CD4-positive, alpha-beta T cell treated with Interleukin-4 for 1 hour (primary cell): ENCODE data around the gene VAMP5.
"Not testable (repeated sequence)": the region's sequence is repeated elsewhere in the genome, so short reads cannot be mapped to it uniquely, and the experiment has no call there.

Experiments used
- DNase-seq, 2 donors: peaks; one replicate each; pipeline ENCODE4 v3.0.0-alpha.2; 2020 to 2022

The VAMP5 gene

DNA sequence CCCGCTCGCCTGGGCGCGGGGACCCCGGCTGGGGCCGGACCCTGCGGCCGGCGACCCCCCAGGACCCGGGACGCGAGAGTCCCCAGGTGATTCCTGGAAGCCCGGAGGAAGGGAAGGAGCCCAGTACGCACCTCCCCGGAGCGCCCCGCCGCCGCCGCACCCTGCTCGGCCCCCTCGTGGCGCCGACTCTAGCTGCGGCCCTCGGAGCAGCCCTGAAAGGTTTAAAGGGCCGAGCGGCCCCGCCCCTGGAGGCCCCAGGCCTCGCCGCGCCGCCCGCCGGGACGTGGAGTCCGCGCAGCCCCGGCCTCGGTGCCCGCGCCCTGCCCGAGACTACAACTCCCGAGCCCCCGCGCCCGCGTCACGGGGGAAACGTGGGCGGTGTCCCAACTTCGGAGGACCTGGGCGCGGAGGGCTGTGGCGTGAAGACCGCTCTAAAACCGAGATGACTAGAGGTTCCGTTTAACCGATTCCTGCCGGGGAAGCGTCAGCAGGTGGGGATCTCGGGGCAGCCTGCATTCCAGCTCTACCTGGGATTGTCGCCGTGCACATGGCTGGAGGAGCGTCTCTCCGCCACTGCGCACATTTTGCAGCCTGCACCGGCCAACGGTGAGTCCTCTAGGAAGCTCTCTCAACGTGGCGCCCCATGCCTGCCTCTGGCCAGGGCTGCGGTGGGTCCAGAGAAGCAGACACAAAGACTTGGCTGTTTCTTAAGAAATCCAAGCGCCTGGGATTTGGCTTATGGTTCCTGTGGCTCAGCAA, 18.4 kb downstream of the VAMP5 start, which contains the start of gene TMEM150A:
TMEM150A (minus strand) TSS at position 223 of the 759 bp plus-strand sequence. CDS start 750 bp downstream, outside the sequence.
- DNase-seq, result peak; percentile 89 to 90

DNA sequence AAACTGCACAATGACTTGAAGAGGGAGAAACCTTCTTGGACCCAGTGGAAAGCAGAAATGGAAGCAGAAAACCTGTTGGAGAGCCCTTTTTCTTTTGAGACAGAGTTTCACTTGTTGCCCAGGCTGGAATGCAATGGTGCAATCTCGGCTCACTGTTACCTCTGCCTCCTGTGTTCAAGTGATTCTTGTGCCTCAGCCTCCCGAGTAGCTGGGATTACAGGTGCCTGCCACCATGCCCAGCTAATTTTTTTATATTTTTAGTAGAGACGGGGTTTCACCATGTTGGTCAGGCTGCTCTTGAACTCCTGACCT, 19.9 kb downstream of the VAMP5 start:
- DNase-seq, result not testable (repeated sequence)

DNA sequence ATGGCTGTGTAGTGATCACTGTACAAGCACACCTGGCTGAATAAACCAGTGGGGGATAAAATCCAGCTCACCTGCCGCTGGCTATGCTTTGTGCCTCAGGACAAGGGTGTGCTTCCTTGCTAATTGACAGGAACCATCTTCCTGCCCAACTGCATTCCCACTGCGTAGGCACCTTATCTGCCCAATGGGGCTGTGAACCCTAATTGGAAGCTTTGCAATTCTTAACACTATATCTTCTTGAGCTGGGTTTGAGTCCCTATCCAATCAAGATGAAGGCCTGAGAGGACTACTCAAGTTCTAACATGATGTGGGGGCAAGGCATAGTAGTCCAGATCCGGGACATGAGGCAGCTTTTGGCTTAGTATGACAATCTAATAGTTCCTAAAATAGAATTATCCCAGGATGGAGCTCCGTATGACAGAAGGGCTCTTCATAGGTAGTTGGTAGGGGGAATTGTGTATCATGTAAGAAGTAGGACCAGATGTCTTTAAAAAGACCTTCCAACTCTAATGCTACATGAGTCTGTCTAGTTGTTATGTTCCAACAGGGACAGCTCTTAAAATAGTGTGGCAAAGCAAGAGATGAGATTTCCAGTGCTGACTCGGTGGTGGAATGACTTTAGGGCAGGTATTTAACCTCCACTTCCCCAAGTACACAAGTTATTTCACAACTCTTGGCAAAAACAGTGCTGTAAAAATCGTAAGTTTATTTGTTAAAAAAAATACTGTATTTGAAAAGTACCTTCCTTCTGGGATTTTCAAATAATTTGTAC, 20.5 kb downstream of the VAMP5 start:
- no peak for DNase-seq

DNA sequence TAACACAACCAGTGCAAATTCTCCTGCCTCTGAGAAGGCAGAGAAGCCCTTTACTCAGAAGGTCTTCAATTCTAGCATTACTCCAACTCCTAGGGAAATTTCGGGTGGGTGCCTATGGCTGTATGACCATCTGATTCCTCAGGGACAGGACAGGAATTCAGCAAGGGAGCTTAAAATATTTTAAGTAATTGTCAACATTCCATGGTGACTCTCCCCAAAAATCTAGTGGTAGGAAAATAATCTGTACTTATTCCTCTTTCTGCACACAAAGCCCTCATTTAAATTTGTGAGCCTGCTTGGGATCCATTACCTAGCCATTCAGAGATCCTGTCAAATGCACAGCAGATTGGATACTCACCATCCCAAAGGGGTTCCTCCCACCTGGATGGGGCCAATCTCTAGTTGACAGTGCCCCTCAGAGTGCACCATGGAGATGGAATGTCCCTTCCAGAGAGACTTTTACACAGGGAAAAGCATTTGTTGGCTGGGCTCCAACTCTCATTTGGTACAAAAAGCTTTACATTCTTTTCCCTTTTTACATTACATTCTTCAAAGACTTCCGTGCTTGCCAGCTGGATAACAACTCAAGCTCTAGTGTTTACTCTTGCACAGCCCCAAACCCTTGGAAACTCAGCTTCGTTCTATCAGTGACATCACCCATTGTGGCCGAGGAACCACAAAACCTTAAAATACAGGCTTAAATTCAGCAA, 21.3 kb downstream of the VAMP5 start:
- DNase-seq, result no peak

DNA sequence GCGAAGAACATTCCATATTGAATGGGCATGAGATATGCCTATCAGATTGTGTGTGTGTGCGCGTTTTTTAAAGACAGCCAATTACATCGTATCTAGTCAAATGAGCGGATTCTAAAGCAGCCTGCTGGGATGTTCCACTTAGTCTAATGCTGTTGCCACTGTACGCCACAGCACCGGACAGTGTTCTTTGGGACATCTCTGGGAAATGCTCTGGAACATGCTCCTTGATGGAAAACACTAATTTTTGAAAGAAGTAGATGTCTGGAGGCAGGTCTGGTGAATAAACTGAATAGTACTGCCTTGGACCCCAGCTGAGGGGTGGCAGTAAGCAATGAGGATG, 21.9 kb downstream of the VAMP5 start:
- no peak for DNase-seq

DNA sequence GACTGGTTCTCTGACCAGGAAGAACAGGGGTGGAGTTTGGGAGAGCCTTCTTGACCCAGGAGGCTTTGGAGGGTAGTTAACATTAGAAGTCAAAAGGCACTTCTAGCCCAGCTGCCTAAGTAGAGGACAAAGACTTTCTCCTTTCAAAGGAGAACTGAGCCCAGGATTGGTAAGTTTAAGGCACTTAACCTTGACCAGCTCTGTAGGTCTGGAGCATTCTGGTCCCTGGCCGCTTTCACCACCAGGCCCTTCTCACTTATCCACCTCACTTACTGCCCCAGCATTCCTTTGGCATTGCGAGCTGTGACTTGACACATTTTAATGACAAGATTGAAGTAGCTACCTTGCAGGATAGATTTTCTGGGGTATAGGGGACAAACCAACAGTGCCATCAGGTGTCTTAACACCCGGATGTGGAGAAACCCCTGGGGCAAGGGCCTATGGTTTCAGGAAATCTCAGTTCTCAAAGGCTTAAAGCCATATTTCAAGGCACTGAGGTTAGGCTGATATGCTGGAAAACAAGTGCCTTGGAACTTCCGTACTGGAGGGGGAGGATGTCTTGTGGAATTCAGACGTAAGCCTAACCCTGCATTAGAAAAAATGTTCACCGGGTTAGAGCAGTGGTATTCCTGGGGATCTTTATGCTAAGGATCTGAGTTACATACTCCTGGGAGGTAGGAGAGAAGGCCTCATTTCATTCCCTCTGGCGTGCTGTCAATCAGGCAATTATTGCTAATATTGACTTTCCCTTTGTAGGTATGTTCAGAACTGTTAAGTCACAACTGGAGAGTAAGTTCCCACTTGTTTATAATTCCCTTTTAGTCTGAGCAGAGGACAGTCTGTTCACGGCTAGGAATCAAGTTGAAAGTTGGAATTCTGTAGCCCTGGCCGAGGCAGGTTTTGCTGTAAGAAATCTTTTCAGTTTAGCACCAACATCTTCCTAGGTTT, 23.3 kb downstream of the VAMP5 start:
- DNase-seq, result no peak

DNA sequence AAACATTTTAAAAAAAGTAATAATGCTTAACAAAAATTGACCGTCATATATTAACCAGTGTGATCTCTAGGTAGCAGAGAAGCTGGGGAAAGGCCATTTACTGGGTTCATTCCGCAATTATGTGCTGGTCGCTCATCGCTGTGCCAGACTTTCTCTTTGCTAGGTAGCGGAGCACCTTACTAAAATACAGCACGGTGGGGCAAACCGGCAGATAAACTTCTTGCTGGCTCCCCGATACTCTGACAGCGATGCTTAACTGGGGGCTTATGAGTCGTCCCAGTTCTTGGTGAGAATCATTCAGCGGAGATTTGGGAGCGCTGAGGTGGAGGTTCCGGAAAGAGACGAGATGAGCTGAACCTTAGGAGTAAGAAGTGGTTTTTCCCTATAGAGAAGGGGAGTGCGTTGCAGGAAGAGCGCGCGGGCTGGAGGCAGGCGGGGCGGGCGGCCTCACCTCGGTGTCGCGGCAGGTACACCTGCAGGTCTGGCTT, 27.0 kb downstream of the VAMP5 start:
- no peak for DNase-seq

DNA sequence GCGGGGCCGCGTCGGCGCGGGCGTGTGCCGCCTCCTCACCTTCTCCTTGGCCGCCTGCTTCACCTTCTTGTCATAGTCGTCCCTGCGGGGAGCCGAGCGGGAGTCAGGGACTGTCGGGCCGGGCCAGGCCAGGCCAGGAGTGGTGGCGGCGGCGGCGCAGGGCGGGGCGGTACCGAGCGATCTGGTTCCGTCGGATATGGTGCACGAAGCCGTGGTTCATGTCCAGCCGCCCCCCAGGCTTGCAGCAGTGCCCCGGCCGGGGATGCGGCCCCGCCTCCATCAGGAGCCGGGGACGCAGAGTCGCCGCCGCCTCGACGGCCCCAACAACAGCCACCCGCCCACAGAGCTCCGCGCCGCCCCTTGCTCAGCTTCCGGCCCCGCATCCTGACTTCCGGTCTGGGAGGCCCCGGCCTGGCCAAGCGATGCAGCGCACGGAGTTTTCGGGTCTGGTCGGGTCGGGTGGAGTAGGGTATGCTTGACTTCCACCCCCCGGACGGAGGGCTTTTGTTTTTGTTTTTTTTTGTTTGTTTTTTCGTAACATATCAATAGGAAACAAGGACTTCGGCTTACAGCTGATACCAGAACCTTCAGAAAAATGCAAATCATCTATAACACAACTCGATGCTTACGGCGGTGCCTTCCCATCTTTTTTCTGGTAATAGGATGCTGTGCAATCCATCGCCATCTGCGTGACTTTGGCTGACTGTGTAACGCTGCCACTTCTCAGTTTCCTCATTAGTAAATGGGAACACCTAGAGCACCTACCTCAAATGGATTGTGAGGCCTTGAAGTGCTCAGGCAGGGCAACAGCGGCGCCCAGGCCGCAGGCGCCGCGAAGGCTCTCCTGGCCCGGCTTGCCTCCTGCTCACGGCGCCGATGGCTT, 27.7 kb downstream of the VAMP5 start, which contains the start of gene C2orf68:
C2orf68 (minus strand) TSS at position 362 of the 883 bp plus-strand sequence; CDS start at position 280, 82 bp downstream.
- DNase-seq, result peak; percentile 84

DNA sequence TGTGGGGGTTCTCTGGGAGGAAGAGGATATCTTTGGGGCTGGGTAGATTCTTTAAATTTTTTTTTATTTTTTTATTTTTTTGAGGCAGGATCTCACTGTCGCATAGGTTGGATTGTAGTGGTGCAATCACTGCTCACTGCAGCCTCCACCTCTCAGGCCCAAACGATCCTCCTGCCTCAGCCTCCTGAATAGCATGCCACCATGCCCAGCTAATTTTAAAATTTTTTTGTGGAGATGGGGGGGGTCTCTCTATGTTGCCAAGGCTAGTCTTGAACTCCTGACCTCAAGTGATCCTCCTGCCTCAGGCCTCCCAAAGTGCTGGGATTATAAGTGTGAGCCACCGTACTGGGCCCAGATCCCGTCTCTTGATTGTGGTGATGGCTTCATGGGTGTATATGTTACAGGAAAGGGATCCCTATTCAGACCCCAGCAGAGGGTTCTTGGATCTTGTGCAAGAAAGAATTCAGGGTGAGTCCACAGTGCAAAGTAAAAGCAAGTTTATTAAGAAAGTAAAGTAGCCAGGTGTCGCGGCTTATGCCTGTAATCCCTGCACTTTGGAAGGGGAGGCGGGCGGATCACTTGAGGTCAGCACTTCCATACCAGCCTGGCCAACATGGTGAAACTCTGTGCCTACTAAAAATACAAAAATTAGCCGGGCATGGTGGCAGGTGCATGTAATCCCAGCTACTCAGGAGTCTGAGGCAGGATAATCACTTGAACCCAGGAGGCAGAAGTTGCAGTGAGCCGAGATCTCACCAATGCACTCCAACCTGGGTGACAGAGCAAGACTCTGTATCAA, 29.7 kb downstream of the VAMP5 start:
- no peak for DNase-seq

DNA sequence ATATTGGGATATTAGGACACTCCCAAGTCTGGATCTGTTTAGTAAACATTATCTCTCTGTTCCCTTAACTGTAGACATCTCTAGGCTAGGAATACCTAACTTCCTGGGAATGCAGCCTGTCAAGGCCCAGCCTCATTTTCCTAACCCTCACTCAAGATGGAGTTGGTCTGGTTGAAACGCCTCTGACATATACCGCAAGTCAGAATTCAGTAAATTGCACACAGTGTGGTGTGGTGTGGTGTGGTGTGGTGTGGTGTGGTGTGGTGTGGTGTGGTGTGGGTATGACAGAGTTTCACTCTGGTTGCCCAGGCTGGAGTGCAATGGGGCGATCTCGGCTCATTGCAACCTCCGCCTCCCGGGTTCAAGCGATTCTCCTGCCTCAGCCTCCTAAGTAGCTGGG, 30.5 kb downstream of the VAMP5 start:
- not testable (repeated sequence) for DNase-seq

DNA sequence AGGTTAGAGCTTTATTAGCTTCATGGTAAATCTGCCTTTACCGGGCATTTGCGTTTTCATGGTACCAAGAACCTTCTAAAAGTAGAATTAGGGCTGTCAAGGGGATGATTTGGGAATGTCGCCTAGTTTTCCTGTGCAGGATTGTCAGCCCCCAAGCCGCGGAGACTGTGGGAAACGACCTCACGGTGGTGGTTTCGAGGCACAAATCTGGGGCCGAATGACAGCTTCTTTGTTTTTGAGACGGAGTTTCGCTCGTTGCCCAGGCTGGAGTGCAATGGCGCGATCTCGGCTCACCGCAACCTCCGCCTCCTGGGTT, 31.1 kb downstream of the VAMP5 start:
- DNase-seq, result no peak

DNA sequence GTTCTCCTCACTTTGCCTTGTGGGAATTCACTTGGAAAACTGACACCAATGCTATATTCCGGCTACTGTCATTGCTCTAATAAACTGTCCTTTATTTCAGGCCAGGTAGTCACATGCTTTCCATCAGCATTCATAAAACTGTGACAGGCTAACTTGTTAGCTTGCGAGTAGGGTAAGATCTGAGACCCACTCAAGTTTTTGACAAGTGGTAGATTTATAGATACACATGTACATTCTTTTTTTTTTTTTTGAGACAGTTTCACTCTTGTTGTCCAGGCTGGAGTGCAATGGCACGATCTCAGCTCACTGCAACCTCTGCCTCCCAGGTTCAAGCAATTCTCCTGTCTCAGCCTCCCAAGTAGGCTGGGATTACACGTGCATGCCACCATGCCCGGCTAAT, 33.5 kb downstream of the VAMP5 start:
- not testable (repeated sequence) for DNase-seq

DNA sequence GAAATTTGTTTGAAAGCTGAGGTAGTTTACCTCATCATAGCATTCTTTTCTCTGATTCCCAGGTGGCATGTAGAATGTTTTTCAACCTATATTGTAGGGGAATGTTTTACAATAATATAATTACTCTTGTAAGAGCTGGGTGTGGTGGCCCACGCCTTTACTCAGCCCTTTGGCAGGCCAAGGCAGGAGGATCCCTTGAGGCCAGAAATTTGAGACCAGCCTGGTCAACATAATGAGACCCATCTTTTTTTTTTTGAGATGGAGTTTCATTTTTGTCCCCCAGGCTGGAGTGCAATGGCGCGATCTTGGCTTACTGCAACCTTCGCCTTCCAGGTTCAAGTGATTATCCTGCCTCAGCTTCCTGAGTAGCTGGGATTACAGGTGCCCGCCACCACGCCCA, 35.4 kb downstream of the VAMP5 start:
- DNase-seq, result no peak

DNA sequence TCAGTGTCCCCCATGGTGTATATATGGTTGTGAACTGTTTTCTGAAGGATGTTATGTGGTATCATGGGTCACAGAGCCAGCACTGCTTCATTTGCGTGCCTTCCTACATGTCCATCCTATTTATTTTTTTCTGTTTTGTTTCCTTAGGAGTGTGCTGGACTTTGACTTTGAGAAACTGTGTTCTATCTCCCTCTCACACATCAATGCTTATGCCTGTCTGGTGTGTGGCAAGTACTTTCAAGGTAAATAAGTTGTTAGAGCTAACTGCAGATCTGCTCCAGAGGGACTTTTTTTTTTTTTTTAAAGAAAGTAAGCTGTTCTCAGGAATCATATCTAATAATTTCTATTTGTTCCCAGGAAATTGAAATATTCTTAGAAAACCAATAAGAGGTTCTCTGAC, 37.1 kb downstream of the VAMP5 start:
- no peak for DNase-seq

DNA sequence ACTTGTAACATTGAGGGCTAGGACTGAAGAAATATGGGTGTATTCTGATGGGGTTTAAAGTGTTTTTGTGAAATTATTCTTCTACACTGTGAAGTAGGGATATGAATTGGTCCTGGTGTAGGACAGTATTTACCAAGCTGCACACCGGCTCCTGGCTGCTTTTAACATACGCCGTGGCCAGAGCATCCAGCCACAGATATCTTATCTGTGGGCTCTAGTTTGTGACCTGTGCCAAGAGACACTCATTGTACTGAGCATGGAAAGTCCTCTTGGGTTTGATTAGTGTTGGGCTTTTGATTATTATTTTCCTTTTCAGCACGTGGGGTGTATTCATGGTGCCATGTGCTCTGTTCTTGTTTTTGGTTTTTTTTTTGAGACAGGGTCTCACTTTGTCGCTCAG, 39.8 kb downstream of the VAMP5 start:
- no peak for DNase-seq

DNA sequence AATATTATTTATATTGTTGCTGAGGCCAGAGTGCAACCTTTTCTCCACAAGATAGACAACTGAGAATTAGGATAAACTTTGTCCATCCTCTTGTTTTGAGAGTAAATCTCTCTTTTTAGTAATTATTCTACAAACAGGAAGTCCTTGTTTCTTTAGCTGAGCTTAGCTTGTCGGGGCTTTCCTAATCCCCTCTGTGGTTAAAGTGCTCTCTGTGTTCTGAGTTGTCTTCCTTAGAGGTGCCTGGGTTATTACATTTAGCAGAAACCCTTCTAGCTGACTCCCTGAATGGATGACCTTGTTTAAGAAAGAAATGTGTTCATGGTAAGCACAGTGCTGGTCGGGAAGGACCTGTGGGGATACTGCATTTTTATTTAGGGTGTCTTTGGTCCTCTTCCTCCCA, 44.4 kb downstream of the VAMP5 start:
- DNase-seq, result no peak

DNA sequence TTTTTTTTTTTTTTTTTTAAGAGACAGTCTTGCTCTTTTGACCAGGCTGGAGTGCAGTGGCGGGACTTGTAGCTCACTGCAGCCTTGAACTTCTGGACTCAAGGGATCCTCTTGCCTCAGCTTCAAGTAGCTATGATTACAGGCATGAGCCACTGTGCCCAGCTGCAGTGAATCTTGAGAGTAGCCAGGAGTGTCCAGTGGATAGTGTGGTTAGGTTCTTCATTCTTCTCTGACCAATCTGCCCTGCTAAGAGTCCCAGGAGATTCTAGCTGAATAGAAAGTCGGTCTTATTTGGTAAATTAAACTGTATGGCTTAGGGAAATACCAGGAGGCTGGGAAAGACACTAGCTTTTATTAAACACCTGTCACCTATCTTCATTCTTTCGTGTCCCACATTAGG, 47.1 kb downstream of the VAMP5 start:
- no peak for DNase-seq

DNA sequence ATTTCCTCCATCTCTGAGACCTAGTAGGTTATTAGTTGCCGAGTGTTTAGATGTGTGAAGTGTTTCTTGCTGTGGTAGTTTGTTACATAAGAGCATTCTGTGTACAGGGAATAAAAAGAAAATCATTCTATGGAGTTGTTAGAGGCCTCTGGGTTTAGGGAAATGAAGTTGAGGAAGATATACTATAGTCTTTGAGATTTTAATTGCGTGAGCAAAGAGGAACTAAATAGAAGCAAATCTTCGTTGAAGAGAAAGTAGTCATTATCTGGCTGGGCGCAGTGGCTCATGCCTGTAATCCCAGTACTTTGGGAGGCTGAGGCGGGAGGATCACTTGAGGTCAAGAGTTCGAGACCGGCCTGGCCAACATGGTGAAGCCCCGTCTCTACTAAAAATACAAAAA, 50.8 kb downstream of the VAMP5 start:
- DNase-seq, result no peak

DNA sequence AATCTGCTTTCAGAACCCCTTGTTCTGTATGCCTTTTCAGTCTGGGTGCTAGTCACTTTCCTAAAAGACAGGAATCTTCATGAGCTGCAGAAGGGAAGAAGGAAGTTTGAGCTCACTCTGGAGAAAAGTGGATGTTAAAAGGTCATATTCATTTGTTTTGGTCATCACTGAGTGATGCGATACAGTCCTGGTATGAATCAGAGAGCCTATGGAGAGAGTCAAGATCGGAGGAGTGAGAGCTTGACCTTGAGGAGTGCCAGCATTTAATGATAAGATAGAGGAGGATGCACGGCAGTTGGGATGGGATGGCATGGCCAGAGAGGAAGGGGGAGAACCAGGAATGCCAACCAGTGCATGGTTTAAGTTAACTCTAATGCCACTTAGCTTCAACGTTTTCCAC, 51.4 kb downstream of the VAMP5 start:
- no peak for DNase-seq

DNA sequence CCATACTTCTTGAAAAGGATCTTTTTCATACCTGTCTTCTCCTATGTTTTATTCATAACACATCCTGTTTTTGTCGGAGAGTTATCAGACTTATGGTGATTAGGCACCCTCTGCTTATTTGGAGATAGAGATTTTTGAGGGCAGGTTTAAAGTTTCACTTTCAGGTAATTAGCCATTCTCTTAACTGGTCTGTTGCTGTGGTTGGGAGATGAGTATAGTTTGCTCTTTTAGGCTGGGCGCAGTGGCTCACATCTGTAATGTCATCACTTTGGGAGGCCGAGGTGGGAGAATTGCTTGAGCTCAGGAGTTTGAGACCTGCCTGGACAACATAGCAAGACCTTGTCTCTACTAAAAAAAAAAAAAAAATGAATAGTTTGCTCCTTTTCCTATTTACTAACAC, 58.5 kb downstream of the VAMP5 start:
- DNase-seq, result peak in 1 of 2 donors; percentile 23
